Measurements from ENCODE around the gene SALL1. TPM values are rescaled to one million over a fixed set of nuclear protein-coding genes. Genes with fewer than 3 reads are reported as not detected.

The SALL1 gene
- total and polyA plus RNA-seq, 2 of the 8 experiments (the other 6 are each of a cell fraction or from before 2014, with no cell fraction given): 33.7 to 56.8 TPM

- TF ChIP-seq SUZ12 (IDR thresholded peaks at IDR 0.05; ENCODE audit: low read length): peak; percentile 66; the same call in 1 of the 2 replicates
Observed at GRCh38 chr16:51155820-51156806, 5.0 kb upstream of the SALL1 start (continued).

Data from H1 (cell line).